ENCODE results near the gene PLXNA4. TPM values are rescaled to one million over a fixed set of nuclear protein-coding genes. Genes with fewer than 3 reads are reported as not detected.

Gene PLXNA4
- total RNA-seq, 2 experiments from 2014 or later: 0.75 to 0.85 TPM

- no peaks in the 10 kb centered on the region for H3K4me1 ChIP-seq (ENCODE audit: insufficient read depth, low read length)
- no peak for DNase-seq
- no peak for TF ChIP-seq CTCF (IDR thresholded peaks at IDR 0.05)
- no peak overlapping the region for H3K4me3 ChIP-seq (ENCODE audit: low read length)
- POLR2A ChIA-PET: no interaction called here
- Mint-ChIP-seq H3K9me3 (no peaks in the 10 kb centered on the region), H3K36me3 (ENCODE audit: low read depth) (no peaks in the 10 kb centered on the region), H3K27me3 (peaks cover 36% of the 10 kb centered on the region), H3K27ac (no peak overlapping the region), H3K4me1 (ENCODE audit: low read depth) (no peaks in the 10 kb centered on the region), H3K4me3 (no peak overlapping the region)
- ATAC-seq (ENCODE audit: poor library complexity): no peak
- peaks cover 0 to 4% of the 10 kb centered on the region in 2 experiments for H3K9me3 ChIP-seq (ENCODE audit: control insufficient read depth in 1 of 2, insufficient read depth in 1 of 2, low read length in 2 of 2)
- H3K27ac ChIP-seq (ENCODE audit: low read depth in 1 of 2, low read length in 2 of 2): no peak overlapping the region
- H3K36me3 ChIP-seq (ENCODE audit: insufficient read depth, low read length): no peaks in the 10 kb centered on the region
- H3K27me3 ChIP-seq (ENCODE audit: control insufficient read depth in 1 of 2, insufficient read depth in 2 of 2, low read length in 2 of 2): peaks cover 5 to 8% of the 10 kb centered on the region in 2 experiments
- intact Hi-C loops (cut with DNase I, micrococcal nuclease): no loop called here
- CTCF ChIA-PET: no interaction called here
Observed at GRCh38 chr7:132352800-132353199, 223.5 kb downstream of the PLXNA4 start.

- ChIA-PET CTCF (no interaction called here), POLR2A (no interaction called here)
- no peaks in the 10 kb centered on the region for H3K36me3 Mint-ChIP-seq (ENCODE audit: low read depth)
- no peak overlapping the region for H3K27ac ChIP-seq (ENCODE audit: low read depth in 1 of 2, low read length in 2 of 2)
- no peaks in the 10 kb centered on the region for H3K4me1 ChIP-seq (ENCODE audit: insufficient read depth, low read length)
- no peak for TF ChIP-seq CTCF (IDR thresholded peaks at IDR 0.05)
- peaks cover 0 to 4% of the 10 kb centered on the region in 2 experiments for H3K9me3 ChIP-seq (ENCODE audit: control insufficient read depth in 1 of 2, insufficient read depth in 1 of 2, low read length in 2 of 2)
- H3K9me3 Mint-ChIP-seq: no peaks in the 10 kb centered on the region
- no peaks in the 10 kb centered on the region for H3K36me3 ChIP-seq (ENCODE audit: insufficient read depth, low read length)
- no peak overlapping the region for H3K4me3 ChIP-seq (ENCODE audit: low read length)
- no peak overlapping the region for H3K4me3 Mint-ChIP-seq
- no peak overlapping the region for H3K27ac Mint-ChIP-seq
- ATAC-seq (ENCODE audit: poor library complexity) (no peak), DNase-seq (no peak)
- peaks cover 8 to 11% of the 10 kb centered on the region in 2 experiments for H3K27me3 ChIP-seq (ENCODE audit: control insufficient read depth in 1 of 2, insufficient read depth in 2 of 2, low read length in 2 of 2)
- intact Hi-C loops (cut with DNase I, micrococcal nuclease): no loop called here
- H3K4me1 Mint-ChIP-seq (ENCODE audit: low read depth): no peaks in the 10 kb centered on the region
- H3K27me3 Mint-ChIP-seq: peaks cover 44% of the 10 kb centered on the region
Observed at GRCh38 chr7:132351954-132352499, 224.2 kb downstream of the PLXNA4 start.

GRCh38 chr7:132350741-132351140, 225.5 kb downstream of the PLXNA4 start:
- no peak for ATAC-seq (ENCODE audit: poor library complexity)
- Histone ChIP-seq H3K9me3 (ENCODE audit: control insufficient read depth in 1 of 2, insufficient read depth in 1 of 2, low read length in 2 of 2) (peaks cover 0 to 4% of the 10 kb centered on the region in 2 experiments), H3K4me1 (ENCODE audit: insufficient read depth, low read length) (no peaks in the 10 kb centered on the region), H3K36me3 (ENCODE audit: insufficient read depth, low read length) (no peaks in the 10 kb centered on the region), H3K27ac (ENCODE audit: low read depth in 1 of 2, low read length in 2 of 2) (no peak overlapping the region), H3K4me3 (ENCODE audit: low read length) (no peak overlapping the region), H3K27me3 (ENCODE audit: control insufficient read depth in 1 of 2, insufficient read depth in 2 of 2, low read length in 2 of 2) (peaks cover 8 to 12% of the 10 kb centered on the region in 2 experiments)
- H3K4me3 Mint-ChIP-seq: no peak overlapping the region
- TF ChIP-seq CTCF (IDR thresholded peaks at IDR 0.05): no peak
- DNase-seq: no peak
- H3K36me3 Mint-ChIP-seq (ENCODE audit: low read depth): no peaks in the 10 kb centered on the region
- peaks cover 43% of the 10 kb centered on the region for H3K27me3 Mint-ChIP-seq
- no peaks in the 10 kb centered on the region for H3K4me1 Mint-ChIP-seq (ENCODE audit: low read depth)
- POLR2A ChIA-PET: no interaction called here
- CTCF ChIA-PET: no interaction called here
- intact Hi-C loops (cut with DNase I, micrococcal nuclease): no loop called here
- no peaks in the 10 kb centered on the region for H3K9me3 Mint-ChIP-seq
- no peak overlapping the region for H3K27ac Mint-ChIP-seq

All from CD4-positive, alpha-beta T cell (primary cell).